Astrocyte (in vitro differentiated cells and primary cell): Measurements from ENCODE around the gene CIB4.

Experiments used
- EZH2 ChIP-seq: IDR thresholded peaks from 2 replicates; pipeline ENCODE4 v1.6.1; 2012; ENCODE audit warnings: mild to moderate bottlenecking, low read length, inconsistent platforms; ENCODE audit not compliant: insufficient read depth
- TF ChIP-seq, protein P1 (sequence below): IDR thresholded peaks from 2 replicates; pipeline ENCODE4 v1.5.1; 2011; ENCODE audit warnings: low read depth, mild to moderate bottlenecking, inconsistent platforms, low read length, moderate library complexity; ENCODE audit not compliant: insufficient read depth

DNA sequence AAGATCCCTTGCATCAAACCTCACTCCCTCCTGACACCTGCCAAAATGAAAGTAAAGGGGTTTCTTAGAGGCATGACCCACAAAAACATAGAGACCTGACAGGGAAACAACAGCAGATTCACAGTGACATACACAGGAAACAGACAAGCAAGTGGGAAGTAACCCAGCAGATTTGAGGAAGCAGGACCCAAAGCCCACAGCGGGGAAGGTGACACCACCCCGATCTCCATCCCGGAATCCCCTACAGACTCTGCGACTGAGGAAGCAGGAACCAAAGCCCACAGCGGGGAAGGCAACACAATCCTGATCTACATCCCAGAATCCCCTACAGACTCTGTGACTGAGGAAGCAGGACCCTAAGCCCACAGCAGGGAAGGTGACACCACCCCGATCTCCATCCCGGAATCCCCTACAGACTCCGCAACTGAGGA, 21.6 kb downstream of the CIB4 start:
- TF ChIP-seq, protein P1, sequence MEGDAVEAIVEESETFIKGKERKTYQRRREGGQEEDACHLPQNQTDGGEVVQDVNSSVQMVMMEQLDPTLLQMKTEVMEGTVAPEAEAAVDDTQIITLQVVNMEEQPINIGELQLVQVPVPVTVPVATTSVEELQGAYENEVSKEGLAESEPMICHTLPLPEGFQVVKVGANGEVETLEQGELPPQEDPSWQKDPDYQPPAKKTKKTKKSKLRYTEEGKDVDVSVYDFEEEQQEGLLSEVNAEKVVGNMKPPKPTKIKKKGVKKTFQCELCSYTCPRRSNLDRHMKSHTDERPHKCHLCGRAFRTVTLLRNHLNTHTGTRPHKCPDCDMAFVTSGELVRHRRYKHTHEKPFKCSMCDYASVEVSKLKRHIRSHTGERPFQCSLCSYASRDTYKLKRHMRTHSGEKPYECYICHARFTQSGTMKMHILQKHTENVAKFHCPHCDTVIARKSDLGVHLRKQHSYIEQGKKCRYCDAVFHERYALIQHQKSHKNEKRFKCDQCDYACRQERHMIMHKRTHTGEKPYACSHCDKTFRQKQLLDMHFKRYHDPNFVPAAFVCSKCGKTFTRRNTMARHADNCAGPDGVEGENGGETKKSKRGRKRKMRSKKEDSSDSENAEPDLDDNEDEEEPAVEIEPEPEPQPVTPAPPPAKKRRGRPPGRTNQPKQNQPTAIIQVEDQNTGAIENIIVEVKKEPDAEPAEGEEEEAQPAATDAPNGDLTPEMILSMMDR, result no peak
- TF ChIP-seq EZH2, result no peak
